Heart right ventricle (tissue), 16 donors: ENCODE measurements around the gene COX5A. TPM values are rescaled to one million over a fixed set of nuclear protein-coding genes. Genes with fewer than 3 reads are reported as not detected.
A peak's percentile ranks its signal among the peaks of the same experiment; 100 is the strongest.

Source experiments
- ATAC-seq, 8 donors: fragments of 200-7000 bp; cut with Tn5 transposase; one replicate each; pipeline ENCODE4 v1.9.1; 2020; ENCODE audit warnings: mild to moderate bottlenecking in 8 of 8, moderate library complexity in 8 of 8, moderate number of reproducible peaks in 1 of 8
- DNase-seq, 2 donors: peaks; one replicate each; pipeline ENCODE4 v3.0.0-alpha.2; 2020
- H3K27ac ChIP-seq, 10 donors: fragments of 200-600 bp; sonication (generic) in 2 of 10; one replicate each; pipeline versions ENCODE4 v1.5.0 to v1.8.0; 2020 to 2022; ENCODE audit warnings: mild to moderate bottlenecking in 3 of 10
- H3K27me3 ChIP-seq, 7 donors: fragments of 200-600 bp; one replicate each; pipeline ENCODE4 v1.8.0; 2021 to 2022; ENCODE audit warnings: mild to moderate bottlenecking in 2 of 7
- H3K36me3 ChIP-seq, 9 donors: fragments of 200-600 bp; sonication (generic) in 1 of 9; one replicate each; pipeline versions ENCODE4 v1.5.0 to v1.8.0; 2020 to 2022; ENCODE audit warnings: mild to moderate bottlenecking in 2 of 9
- H3K4me1 ChIP-seq, 9 donors: fragments of 200-600 bp; sonication (generic) in 1 of 9; one replicate each; pipeline versions ENCODE4 v1.5.0 to v1.8.0; 2020 to 2022; ENCODE audit warnings: mild to moderate bottlenecking in 4 of 9
- H3K4me3 ChIP-seq, 10 donors: fragments of 200-600 bp; sonication (generic) in 2 of 10; one replicate each; pipeline versions ENCODE4 v1.5.0 to v1.8.0; 2020 to 2022; ENCODE audit warnings: mild to moderate bottlenecking in 7 of 10, moderate library complexity in 2 of 10
- H3K9me3 ChIP-seq, 11 donors: fragments of 200-600 bp in 10 of 11; sonication (generic) in 2 of 11; one replicate each; pipeline versions ENCODE4 v1.5.0 to v1.8.0; 2013 to 2022; ENCODE audit warnings: mild to moderate bottlenecking in 2 of 11, control low read depth in 1 of 11, moderate library complexity in 1 of 11
- WGBS, 2 donors: extraction: QIAGEN DNeasy Blood & Tissue Kit; methylation state at CpG; one replicate each; pipeline ENCODE4 v1.1.7; 2013; ENCODE audit warnings: inconsistent platforms in 1 of 2; 5-methylcytosine and 5-hydroxymethylcytosine counted together
- intact Hi-C, 10 donors: fragments of 100-400 bp; cut with DNase I; formaldehyde crosslinking; loops; one replicate each; pipeline versions ENCODE4 v1.11.1 to v1.14.2; 2022
- polyA plus RNA-seq, 2 donors: library from polyadenylated mRNA; stranded (reverse); fragments of 200-250 nt; gene quantifications; one replicate each; pipeline ENCODE4 v1.2.3, GENCODE V29; 2013
- total RNA-seq, 10 donors: library from RNA; stranded (reverse); fragmentation: NEBNext Ultra II Directional in 3 of 10; extraction: Animal tissue kit (Norgen Biotek cat#: 25700) in 3 of 10; gene quantifications; one replicate each; pipeline versions ENCODE4 v1.2.1 to v1.2.4, GENCODE V29; 2021 to 2023
- TF ChIP-seq, protein P1 (sequence below), 9 donors: fragments of 200-600 bp; sonication (generic) in 2 of 9; IDR thresholded peaks; one replicate each; pipeline versions ENCODE4 v1.5.0 to v1.8.0; 2021 to 2022; ENCODE audit warnings: antibody characterized with exemption in 9 of 9, mild to moderate bottlenecking in 5 of 9, moderate library complexity in 1 of 9
- donor health status: Arrhythmogenic right ventricular cardiomyopathy.
- donor health status: ischemic (EF 13 %, LVEDD 7.1; RV severe dilation, severe dysfunction).
- donor health status: healthy with polysubstance abuse.
- donor health status: DM: no; HTN: yes; CAD: no.
- donor health status: DM: no; HTN: no; CAD: no.
- donor health status: ischemic (EF 25% LVEDD 6.9; RV normal size, moderate dysfunction).
- donor health status: ischemic (EF 25% LVEDD 5.7; RV mildly dilated, moderate dysfunction).
- donor health status: healthy.
- donor health status: DM: yes; HTN: yes; CAD: no.
- donor health status: Ischemic cardiomyopathy.
- donor health status: ischemic (EF 35%, LVEDD 5.7; RV mildly dilated, moderate dysfunction).
- donor health status: nonischemic (EF 11% LVEDD 7.7; RV severe dilation, severe dysfunction).
- donor health status: DM: yes; HTN: yes; CAD: no.
- donor health status: PGD.
- donor health status: ischemic (EF 29% LVEDD 5.4; RV normal size, mild dysfunction).
- donor health status: nonischemic (EF 23%, LVEDD 6.1; RV moderate dilation, normal function).

Gene COX5A
- total and polyA plus RNA-seq, 12 donors = 894 to 1,728 (median 1,286) TPM

- intact Hi-C loops = no loop called here
- Histone ChIP-seq H3K9me3 (no peaks in the 10 kb centered on the region), H3K4me3 (no peak overlapping the region), H3K36me3 (no peaks in the 10 kb centered on the region), H3K27ac (no peak overlapping the region), H3K27me3 (peaks cover 0 to 38% (median 16%) of the 10 kb centered on the region in 7 donors), H3K4me1 (peaks cover 0 to 49% (median 20%) of the 10 kb centered on the region in 9 donors)
- DNase-seq (no peak), ATAC-seq (no peak)
- TF ChIP-seq, protein P1, sequence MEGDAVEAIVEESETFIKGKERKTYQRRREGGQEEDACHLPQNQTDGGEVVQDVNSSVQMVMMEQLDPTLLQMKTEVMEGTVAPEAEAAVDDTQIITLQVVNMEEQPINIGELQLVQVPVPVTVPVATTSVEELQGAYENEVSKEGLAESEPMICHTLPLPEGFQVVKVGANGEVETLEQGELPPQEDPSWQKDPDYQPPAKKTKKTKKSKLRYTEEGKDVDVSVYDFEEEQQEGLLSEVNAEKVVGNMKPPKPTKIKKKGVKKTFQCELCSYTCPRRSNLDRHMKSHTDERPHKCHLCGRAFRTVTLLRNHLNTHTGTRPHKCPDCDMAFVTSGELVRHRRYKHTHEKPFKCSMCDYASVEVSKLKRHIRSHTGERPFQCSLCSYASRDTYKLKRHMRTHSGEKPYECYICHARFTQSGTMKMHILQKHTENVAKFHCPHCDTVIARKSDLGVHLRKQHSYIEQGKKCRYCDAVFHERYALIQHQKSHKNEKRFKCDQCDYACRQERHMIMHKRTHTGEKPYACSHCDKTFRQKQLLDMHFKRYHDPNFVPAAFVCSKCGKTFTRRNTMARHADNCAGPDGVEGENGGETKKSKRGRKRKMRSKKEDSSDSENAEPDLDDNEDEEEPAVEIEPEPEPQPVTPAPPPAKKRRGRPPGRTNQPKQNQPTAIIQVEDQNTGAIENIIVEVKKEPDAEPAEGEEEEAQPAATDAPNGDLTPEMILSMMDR (IDR thresholded peaks at IDR 0.05) = no peak
- 65 to 66% methylated on average over 5 of the region's 5 CpGs for WGBS, 2 donors
Observed at GRCh38 chr15:74961616-74962015, 23.7 kb upstream of the COX5A start.

DNA sequence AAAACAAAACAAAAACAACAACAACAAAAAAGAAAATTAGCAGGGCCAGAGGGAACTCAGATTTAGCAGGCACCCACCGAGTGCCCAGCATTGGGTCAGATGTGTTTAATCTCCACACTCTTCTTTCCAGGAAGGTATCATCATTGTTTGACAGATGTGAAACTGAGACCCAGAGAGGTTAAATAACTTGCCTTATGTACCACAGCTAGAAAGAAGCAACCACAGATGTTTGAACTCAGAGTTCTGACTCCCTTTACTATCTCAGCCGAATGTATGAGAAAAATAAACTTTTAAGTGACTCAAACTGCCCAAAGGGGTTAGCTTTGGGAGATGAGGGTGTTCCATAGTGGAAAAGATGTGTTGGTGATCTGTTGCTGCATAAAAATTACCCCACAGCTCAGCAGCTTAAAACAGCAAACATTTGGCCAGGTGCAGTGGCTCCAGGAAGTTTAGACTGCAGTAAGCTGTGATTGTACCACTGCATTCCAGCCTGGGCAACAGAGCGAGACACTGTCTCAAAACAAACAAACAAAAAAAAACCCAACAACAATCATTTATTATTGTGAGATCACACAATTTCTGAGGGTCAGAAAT, 23.2 kb upstream of the COX5A start:
- Histone ChIP-seq H3K27ac (no peak overlapping the region), H3K27me3 (peaks cover 0 to 38% (median 16%) of the 10 kb centered on the region in 7 donors), H3K9me3 (no peaks in the 10 kb centered on the region), H3K4me3 (no peak overlapping the region), H3K36me3 (no peaks in the 10 kb centered on the region), H3K4me1 (peaks cover 0 to 53% (median 26%) of the 10 kb centered on the region in 9 donors)
- WGBS, 2 donors = 57 to 60% methylated on average over 3 of the region's 3 CpGs
- TF ChIP-seq, protein P1 (IDR thresholded peaks at IDR 0.05) = no peak
- ATAC-seq (no peak), DNase-seq (no peak)
- intact Hi-C loops = no loop called here

DNA sequence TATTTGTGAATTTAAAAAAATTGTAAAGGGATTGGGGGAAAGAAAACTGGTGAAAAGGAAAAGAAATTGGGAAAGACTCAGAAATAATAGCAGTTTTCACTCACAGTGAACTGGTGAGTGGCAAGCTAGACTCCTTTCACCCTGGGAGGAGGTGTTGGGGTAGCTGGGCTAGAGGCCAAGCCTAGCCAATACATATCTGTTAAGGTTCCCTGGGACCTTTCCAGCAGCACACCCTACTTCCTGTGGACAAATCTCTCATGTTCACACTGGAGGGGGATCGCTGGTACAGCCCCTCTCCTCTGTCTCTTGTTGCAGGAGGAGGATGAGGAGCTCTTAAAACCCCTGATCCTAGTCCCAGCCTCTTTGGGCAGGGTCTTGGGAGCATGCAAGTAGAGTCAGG, 22.4 kb upstream of the COX5A start:
- intact Hi-C loops = no loop called here
- ATAC-seq (no peak), DNase-seq (no peak)
- Histone ChIP-seq H3K36me3 (no peaks in the 10 kb centered on the region), H3K27ac (no peak overlapping the region), H3K4me1 (peaks cover 0 to 61% (median 31%) of the 10 kb centered on the region in 9 donors), H3K4me3 (no peak overlapping the region), H3K27me3 (peaks cover 0 to 46% (median 16%) of the 10 kb centered on the region in 7 donors), H3K9me3 (no peaks in the 10 kb centered on the region)
- TF ChIP-seq, protein P1 (IDR thresholded peaks at IDR 0.05) = no peak
- 50 to 67% methylated on average over 1 of the region's 1 CpG for WGBS, 2 donors

DNA sequence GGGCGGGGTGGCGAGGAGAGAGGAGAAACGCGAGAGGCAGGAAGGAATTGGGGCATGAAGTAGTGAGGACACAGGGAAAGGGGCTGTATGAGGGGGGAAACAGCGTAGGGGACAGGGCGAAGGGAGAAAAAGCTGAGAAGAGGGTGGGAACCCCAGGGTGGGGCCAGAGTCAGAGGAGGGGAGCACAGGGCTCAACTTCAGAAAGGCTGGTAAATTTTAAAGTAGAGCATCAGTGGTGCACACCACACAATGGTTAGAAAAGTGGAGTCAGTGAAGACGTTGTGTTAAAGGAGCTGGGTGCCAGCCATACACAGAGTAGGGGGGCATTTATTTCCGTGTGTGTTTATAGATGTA, 21.7 kb upstream of the COX5A start:
- no peaks in the 10 kb centered on the region for H3K36me3 ChIP-seq
- H3K27ac ChIP-seq = peak overlapping the region in 1 of 10 donors; percentile 31
- intact Hi-C loops = loop anchor here in 8 of 10 donors (5.0 to 10.0 kb wide), 4 partner anchors 243 to 585 kb away; partner anchors contain the start of gene C15orf39 (in 1 of the 8)
- DNase-seq (no peak), ATAC-seq (no peak)
- H3K27me3 ChIP-seq = peaks cover 0 to 49% (median 16%) of the 10 kb centered on the region in 7 donors
- 31 to 37% methylated on average over 8 of the region's 8 CpGs for WGBS, 2 donors
- no peaks in the 10 kb centered on the region for H3K9me3 ChIP-seq
- peak overlapping the region in 3 of 10 donors; percentile 61 to 71 (median 64) for H3K4me3 ChIP-seq
- TF ChIP-seq, protein P1 (IDR thresholded peaks at IDR 0.05) = no peak
- H3K4me1 ChIP-seq = peaks cover 0 to 61% (median 31%) of the 10 kb centered on the region in 9 donors
